Panc1 (cell line): ENCODE measurements around the gene C11orf65.

Experiments used
- POLR2AphosphoS5 ChIP-seq: IDR thresholded peaks from 2 replicates; pipeline ENCODE4 v1.6.1; 2012; ENCODE audit warnings: mild to moderate bottlenecking, low read depth, low read length, moderate library complexity
- SIN3A ChIP-seq: IDR thresholded peaks from 2 replicates; pipeline ENCODE4 v1.6.1; 2012; ENCODE audit warnings: low read depth, mild to moderate bottlenecking, low read length, moderate library complexity, borderline replicate concordance; ENCODE audit not compliant: insufficient read depth
- TF ChIP-seq, protein P1 (sequence below): fragments of 450-650 bp; IDR thresholded peaks from 2 replicates; pipeline ENCODE4 v1.5.1; 2017; ENCODE audit warnings: mild to moderate bottlenecking
- TF ChIP-seq, protein P2 (sequence below), 2 experiments: IDR thresholded peaks; 2 replicates each; pipeline ENCODE4 v1.6.1; 2011 to 2012; ENCODE audit warnings: low read depth in 2 of 2, control low read depth in 1 of 2, low read length in 1 of 2, mild to moderate bottlenecking in 1 of 2, moderate library complexity in 1 of 2; ENCODE audit not compliant: insufficient read depth in 1 of 2

DNA sequence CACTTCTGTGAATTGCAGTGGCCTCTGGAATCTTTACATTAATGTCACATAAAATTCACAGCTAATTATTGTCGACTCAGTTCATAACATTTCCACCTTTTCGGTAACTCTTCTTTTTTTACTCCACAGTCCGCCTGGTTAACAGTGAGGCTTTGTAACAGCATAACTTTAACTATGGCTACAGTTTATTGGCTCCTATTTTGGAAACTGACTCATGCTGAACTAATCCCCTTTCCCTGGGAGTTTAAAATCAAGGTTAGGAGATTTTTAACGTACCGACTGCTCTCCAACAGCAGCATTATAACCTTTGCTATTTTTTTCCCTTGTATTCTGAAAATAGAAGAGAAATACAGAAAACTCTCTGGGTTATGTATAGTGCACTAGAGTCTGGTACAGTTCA is 34.1 kb upstream of the C11orf65 start:
- TF ChIP-seq, protein P1, sequence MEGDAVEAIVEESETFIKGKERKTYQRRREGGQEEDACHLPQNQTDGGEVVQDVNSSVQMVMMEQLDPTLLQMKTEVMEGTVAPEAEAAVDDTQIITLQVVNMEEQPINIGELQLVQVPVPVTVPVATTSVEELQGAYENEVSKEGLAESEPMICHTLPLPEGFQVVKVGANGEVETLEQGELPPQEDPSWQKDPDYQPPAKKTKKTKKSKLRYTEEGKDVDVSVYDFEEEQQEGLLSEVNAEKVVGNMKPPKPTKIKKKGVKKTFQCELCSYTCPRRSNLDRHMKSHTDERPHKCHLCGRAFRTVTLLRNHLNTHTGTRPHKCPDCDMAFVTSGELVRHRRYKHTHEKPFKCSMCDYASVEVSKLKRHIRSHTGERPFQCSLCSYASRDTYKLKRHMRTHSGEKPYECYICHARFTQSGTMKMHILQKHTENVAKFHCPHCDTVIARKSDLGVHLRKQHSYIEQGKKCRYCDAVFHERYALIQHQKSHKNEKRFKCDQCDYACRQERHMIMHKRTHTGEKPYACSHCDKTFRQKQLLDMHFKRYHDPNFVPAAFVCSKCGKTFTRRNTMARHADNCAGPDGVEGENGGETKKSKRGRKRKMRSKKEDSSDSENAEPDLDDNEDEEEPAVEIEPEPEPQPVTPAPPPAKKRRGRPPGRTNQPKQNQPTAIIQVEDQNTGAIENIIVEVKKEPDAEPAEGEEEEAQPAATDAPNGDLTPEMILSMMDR = no peak
- TF ChIP-seq POLR2AphosphoS5 (no peak), SIN3A (no peak)
- TF ChIP-seq, protein P2, sequence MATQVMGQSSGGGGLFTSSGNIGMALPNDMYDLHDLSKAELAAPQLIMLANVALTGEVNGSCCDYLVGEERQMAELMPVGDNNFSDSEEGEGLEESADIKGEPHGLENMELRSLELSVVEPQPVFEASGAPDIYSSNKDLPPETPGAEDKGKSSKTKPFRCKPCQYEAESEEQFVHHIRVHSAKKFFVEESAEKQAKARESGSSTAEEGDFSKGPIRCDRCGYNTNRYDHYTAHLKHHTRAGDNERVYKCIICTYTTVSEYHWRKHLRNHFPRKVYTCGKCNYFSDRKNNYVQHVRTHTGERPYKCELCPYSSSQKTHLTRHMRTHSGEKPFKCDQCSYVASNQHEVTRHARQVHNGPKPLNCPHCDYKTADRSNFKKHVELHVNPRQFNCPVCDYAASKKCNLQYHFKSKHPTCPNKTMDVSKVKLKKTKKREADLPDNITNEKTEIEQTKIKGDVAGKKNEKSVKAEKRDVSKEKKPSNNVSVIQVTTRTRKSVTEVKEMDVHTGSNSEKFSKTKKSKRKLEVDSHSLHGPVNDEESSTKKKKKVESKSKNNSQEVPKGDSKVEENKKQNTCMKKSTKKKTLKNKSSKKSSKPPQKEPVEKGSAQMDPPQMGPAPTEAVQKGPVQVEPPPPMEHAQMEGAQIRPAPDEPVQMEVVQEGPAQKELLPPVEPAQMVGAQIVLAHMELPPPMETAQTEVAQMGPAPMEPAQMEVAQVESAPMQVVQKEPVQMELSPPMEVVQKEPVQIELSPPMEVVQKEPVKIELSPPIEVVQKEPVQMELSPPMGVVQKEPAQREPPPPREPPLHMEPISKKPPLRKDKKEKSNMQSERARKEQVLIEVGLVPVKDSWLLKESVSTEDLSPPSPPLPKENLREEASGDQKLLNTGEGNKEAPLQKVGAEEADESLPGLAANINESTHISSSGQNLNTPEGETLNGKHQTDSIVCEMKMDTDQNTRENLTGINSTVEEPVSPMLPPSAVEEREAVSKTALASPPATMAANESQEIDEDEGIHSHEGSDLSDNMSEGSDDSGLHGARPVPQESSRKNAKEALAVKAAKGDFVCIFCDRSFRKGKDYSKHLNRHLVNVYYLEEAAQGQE (IDR thresholded peaks at IDR 0.05; ENCODE audit: insufficient read depth in 1 of 2, low read depth in 2 of 2, low read length in 1 of 2) = no peak
